ENCODE data around the gene FAIM2. TPM values are rescaled to one million over a fixed set of nuclear protein-coding genes. Genes with fewer than 3 reads are reported as not detected.

FAIM2 gene
- polyA plus RNA-seq, 1 donor from 2014 or later: 5.3 TPM

GRCh38 chr12:49866859-49867569, 36.7 kb downstream of the FAIM2 start:
- Histone ChIP-seq H3K9me2 (ENCODE audit: insufficient read depth, low read length) (no peaks in the 10 kb centered on the region), H3K27me3 (ENCODE audit: insufficient read depth, low read depth, low read length) (no peaks in the 10 kb centered on the region), H3K4me2 (ENCODE audit: low read length) (no peak overlapping the region), H3K9me3 (ENCODE audit: low read length) (no peaks in the 10 kb centered on the region), H3F3A (ENCODE audit: insufficient read depth, low read length, poor library complexity, severe bottlenecking) (no peaks in the 10 kb centered on the region), H3K79me2 (replicated peaks; ENCODE audit: insufficient read depth, low read length) (no peaks in the 10 kb centered on the region), H3K4me3 (ENCODE audit: low read length) (no peak overlapping the region), H3K36me3 (ENCODE audit: insufficient read depth, low read length) (no peaks in the 10 kb centered on the region), H3K9ac (ENCODE audit: low read length) (no peak overlapping the region), H2AFZ (ENCODE audit: low read depth, low read length) (no peak overlapping the region), H3K27ac (ENCODE audit: low read length) (no peak overlapping the region), H4K20me1 (ENCODE audit: insufficient read depth) (no peaks in the 10 kb centered on the region)
- TF ChIP-seq CTCF (IDR thresholded peaks at IDR 0.05; ENCODE audit: poor library complexity, severe bottlenecking): peak; percentile 96
- peak; percentile 90 for TF ChIP-seq SMC3 (conservative IDR thresholded peaks at IDR 0.05; ENCODE audit: poor library complexity)
- TF ChIP-seq RAD21 (conservative IDR thresholded peaks at IDR 0.05): peak; percentile 92
- TF ChIP-seq MXI1 (conservative IDR thresholded peaks at IDR 0.05; ENCODE audit: poor library complexity, severe bottlenecking): no peak

GRCh38 chr12:49865782-49866135, 37.9 kb downstream of the FAIM2 start:
- H2AFZ ChIP-seq (ENCODE audit: low read depth, low read length): no peak overlapping the region
- no peak overlapping the region for H3K27ac ChIP-seq (ENCODE audit: low read length)
- TF ChIP-seq EZH2 (IDR thresholded peaks at IDR 0.05; ENCODE audit: borderline replicate concordance, insufficient read depth, low read length, poor library complexity, severe bottlenecking) (no peak), POLR2AphosphoS5 (IDR thresholded peaks at IDR 0.05) (no peak), TAF1 (IDR thresholded peaks at IDR 0.05; ENCODE audit: low read depth) (no peak), CTCF (IDR thresholded peaks at IDR 0.05; ENCODE audit: poor library complexity, severe bottlenecking) (no peak), SMC3 (conservative IDR thresholded peaks at IDR 0.05; ENCODE audit: poor library complexity) (no peak), MXI1 (conservative IDR thresholded peaks at IDR 0.05; ENCODE audit: poor library complexity, severe bottlenecking) (no peak), REST (IDR thresholded peaks at IDR 0.05; ENCODE audit: borderline replicate concordance) (no peak), RAD21 (conservative IDR thresholded peaks at IDR 0.05) (no peak), EP300 (conservative IDR thresholded peaks at IDR 0.05; ENCODE audit: poor library complexity, severe bottlenecking) (no peak)

More at GRCh38 chr12:49865782-49866135, 37.9 kb downstream of the FAIM2 start:
- Histone ChIP-seq H3K9me2 (ENCODE audit: insufficient read depth, low read length) (no peaks in the 10 kb centered on the region), H3K79me2 (replicated peaks; ENCODE audit: insufficient read depth, low read length) (no peaks in the 10 kb centered on the region), H3K9ac (ENCODE audit: low read length) (no peak overlapping the region), H3K4me2 (ENCODE audit: low read length) (no peak overlapping the region), H3K27me3 (ENCODE audit: insufficient read depth, low read depth, low read length) (no peaks in the 10 kb centered on the region), H3K4me3 (ENCODE audit: low read length) (no peak overlapping the region), H3K9me3 (ENCODE audit: low read length) (no peaks in the 10 kb centered on the region), H4K20me1 (ENCODE audit: insufficient read depth) (no peaks in the 10 kb centered on the region), H3F3A (ENCODE audit: insufficient read depth, low read length, poor library complexity, severe bottlenecking) (no peaks in the 10 kb centered on the region), H3K36me3 (ENCODE audit: insufficient read depth, low read length) (no peaks in the 10 kb centered on the region)

All from neural cell (in vitro differentiated cells).